Neuron (in vitro differentiated cells): ENCODE results near the gene UQCR11.

Experiments used
- H2AFZ ChIP-seq: one replicate; pipeline ENCODE4 v1.6.1; 2013; ENCODE audit warnings: low read depth, mild to moderate bottlenecking, inconsistent platforms, low read length, moderate library complexity
- H3K27me3 ChIP-seq: one replicate; pipeline ENCODE4 v1.6.1; 2013; ENCODE audit warnings: low read length; ENCODE audit not compliant: insufficient read depth
- H3K36me3 ChIP-seq: one replicate; pipeline ENCODE4 v1.6.1; 2013; ENCODE audit warnings: low read length; ENCODE audit not compliant: insufficient read depth
- H3K4me1 ChIP-seq: one replicate; pipeline ENCODE4 v1.6.1; 2013; ENCODE audit warnings: low read length; ENCODE audit not compliant: insufficient read depth
- H3K4me3 ChIP-seq: 2 replicates; pipeline ENCODE4 v1.5.1; 2013; ENCODE audit warnings: mild to moderate bottlenecking, low read length, moderate library complexity
- H3K9me3 ChIP-seq: one replicate; pipeline ENCODE4 v1.6.1; 2013; ENCODE audit warnings: low read length

UQCR11 gene

DNA sequence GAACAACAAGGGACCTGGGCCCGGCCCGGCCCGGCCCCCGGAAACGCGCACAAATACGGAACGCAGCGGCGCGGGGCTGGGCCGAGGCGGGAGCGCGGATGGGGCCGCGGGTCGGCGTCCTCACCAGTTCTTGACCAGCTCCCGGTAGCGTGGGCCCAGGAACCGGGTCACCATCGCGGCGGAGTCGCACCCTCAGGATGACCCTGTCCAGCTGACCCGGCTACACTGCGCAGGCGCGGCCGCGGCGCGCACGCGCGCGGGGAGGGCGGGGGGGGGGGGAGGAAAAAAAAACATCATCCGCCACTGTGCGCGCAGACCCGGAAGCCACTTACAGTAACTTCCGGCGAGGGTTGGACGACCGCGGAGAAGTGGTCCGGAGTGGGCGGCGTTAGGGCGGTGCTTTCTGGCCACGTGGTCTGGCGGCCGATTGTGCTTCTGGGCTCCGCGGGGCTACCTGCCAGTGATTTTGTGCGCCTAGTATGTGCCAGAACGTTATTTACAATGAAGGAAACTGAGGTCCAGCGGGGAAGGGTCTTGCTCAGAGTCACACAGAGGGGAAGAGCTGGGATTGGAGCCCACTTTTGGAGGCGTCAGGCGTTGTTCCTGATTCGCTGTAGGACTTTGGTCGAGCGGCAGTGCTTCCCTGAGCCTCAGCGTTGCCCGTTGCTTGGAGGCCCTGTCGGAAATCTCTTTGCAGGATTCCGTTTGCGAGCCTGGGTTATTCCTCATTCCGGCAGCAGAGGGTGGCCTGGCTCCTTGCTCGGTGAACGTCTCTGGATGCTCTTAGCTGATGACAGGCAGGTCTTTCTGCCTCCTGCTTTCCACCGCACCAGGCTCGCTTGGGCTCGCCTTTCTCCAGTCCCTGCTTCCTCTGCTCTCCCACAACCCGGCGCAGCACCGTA lies at the start of gene UQCR11:
TSS of gene UQCR11 (minus strand) at position 227 of the 902 bp plus-strand sequence. CDS start at position 174, 53 bp downstream.
- H3K9me3 ChIP-seq, result no peaks in the 10 kb centered on the region
- peaks cover 20% of the 10 kb centered on the region for H3K4me1 ChIP-seq
- peaks cover 16% of the 10 kb centered on the region for H3K36me3 ChIP-seq
- H2AFZ ChIP-seq, result peak within 1 kb of the TSS; percentile 50
- no peaks in the 10 kb centered on the region for H3K27me3 ChIP-seq
- H3K4me3 ChIP-seq, result peak within 1 kb of the TSS; percentile 95

DNA sequence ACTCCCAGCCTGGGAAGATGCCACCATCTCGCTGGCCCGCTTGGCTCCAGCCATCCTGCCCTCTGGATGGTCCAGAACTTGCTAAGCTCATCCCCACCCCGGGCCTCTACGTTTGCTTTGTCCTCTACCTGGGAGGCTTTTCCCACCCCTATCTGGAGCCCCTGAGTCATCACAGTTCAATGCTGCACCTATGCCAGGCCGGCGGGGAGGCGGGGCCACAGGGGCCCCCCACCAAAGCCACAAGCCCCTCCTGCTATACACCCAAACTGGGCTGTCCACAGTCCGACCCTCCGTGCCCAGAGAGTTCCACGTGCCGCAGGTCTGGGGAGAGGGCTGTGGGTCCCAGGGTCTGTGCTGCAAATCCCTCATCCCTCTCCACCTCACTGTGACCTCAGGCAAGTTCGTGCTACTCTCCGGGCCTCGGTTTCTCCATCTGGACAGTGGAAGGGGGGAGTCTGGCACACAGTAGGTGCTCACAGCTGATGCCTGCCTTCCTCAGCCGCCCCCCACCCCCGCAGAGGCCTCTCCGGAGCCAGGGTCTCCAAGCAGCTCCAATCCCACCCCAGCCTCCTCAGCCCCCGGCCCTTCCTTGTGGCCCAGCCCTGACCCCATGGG lies 49.0 kb upstream of the UQCR11 start:
- Histone ChIP-seq H2AFZ (no peak overlapping the region), H3K4me1 (peaks cover 12% of the 10 kb centered on the region), H3K27me3 (peaks cover 18% of the 10 kb centered on the region), H3K4me3 (no peak overlapping the region), H3K36me3 (peaks cover 10% of the 10 kb centered on the region), H3K9me3 (no peaks in the 10 kb centered on the region)

DNA sequence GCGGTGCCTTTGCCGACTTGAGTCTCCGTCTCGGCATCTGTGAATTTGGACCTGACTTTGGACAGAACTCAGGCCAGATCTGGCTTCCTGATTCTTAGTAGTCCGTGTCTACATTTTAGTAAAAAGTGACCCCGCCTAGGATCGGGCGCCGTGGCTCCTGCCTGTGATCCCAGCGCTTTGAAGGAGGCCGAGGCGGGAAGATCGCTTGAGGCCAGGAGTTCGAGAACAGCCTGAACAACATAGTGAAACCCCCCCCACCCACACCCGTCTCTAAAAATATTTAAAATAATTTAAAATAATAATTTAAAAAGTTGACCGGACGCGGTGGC lies 48.0 kb upstream of the UQCR11 start:
- H3K27me3 ChIP-seq, result peaks cover 16% of the 10 kb centered on the region

DNA sequence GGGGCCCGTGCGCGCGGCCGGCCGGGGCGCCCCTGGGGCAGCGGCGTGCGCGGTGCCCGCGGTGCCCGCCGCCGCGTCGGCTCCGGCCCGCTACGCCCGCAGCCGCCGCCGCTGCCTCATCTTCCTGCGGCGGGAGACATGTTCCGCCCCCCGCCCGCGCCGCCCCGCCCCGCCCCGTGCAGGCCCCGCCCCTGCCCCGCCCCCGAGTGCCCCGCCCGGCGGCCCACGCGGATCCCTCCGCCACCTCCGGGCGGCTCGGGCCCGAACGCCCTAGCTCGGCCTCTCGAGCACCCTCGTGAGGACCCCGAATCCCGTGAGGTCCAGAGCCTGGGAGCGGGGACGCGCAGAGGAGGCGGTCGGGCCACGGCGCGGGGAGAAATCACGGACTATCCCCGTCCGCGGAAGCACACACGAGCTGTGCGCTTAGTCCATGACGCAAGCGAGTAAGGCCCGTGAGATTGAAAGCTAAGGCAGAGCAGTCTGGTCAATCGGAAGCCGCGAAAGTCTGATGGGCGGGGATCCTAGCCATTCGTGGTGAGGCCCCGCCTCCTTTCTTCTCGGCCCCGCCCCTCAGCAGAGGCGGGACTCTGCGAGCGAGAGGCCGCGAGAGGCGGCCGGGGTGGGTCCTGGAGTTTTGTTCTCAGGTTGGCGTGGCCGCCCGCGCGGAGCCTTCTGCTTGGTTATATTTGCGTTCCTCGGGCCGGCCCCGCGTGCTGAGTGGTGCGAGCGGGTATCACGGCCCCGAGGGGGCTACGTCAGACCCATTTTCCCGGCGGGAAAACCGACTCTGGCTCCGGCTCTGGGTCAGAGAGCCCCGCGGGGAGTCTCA lies 47.4 kb upstream of the UQCR11 start, which contains the start of gene TCF3:
TSS of gene TCF3 (minus strand) at position 145 of the 829 bp plus-strand sequence. CDS start 2,367 bp downstream, outside the sequence.
- Histone ChIP-seq H3K36me3 (peaks cover 26% of the 10 kb centered on the region), H2AFZ (peak within 1 kb of the TSS; percentile 42), H3K27me3 (peaks cover 14% of the 10 kb centered on the region), H3K4me3 (peak within 1 kb of the TSS; percentile 97), H3K9me3 (peaks cover 2% of the 10 kb centered on the region), H3K4me1 (peaks cover 12% of the 10 kb centered on the region)

More for the DNA sequence above, 48.0 kb upstream of the UQCR11 start:
- Histone ChIP-seq H2AFZ (no peak overlapping the region), H3K9me3 (peaks cover 2% of the 10 kb centered on the region), H3K4me3 (peak overlapping the region; percentile 46), H3K4me1 (peaks cover 12% of the 10 kb centered on the region), H3K36me3 (peaks cover 21% of the 10 kb centered on the region)

DNA sequence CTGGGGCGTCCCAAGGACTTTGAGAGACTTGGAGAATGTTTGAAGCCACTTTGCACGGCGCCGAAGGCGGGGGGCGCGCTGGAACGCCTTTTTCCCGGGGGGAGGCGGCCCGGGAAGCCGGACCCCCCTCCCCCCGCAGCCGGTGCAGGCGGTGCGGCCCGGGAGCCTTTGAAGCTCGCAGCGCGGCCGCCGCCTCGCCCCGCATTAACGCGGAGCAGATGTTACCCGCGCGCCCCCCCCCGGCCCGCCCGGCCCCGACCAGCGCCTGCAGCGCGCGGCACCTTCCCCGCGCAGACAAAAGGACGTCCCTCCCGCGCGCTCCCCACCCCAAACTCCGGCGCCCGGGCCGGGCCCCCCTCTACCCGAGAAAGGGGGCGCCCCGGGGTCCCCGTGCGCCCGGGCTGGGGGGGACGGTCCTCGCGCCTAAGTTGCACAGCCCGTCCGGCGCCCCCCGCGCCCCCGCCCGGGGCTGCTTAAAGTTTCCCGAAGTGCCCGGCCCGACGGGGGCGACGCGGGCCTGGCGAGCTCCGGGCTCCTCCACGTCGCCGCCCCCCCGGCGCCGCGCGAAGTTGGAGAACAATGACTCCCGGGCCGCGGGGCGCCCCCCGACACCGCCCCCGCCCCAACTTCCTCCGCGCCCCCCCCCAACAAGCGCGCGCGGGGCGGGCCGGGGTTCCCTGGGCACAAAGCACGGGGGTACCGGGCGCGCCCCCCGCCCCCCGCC lies 46.5 kb upstream of the UQCR11 start:
- peak overlapping the region; percentile 97 for H3K4me3 ChIP-seq
- no peak overlapping the region for H2AFZ ChIP-seq
- H3K9me3 ChIP-seq, result peaks cover 2% of the 10 kb centered on the region
- H3K4me1 ChIP-seq, result peaks cover 12% of the 10 kb centered on the region
- H3K27me3 ChIP-seq, result peaks cover 5% of the 10 kb centered on the region
- H3K36me3 ChIP-seq, result peaks cover 35% of the 10 kb centered on the region

DNA sequence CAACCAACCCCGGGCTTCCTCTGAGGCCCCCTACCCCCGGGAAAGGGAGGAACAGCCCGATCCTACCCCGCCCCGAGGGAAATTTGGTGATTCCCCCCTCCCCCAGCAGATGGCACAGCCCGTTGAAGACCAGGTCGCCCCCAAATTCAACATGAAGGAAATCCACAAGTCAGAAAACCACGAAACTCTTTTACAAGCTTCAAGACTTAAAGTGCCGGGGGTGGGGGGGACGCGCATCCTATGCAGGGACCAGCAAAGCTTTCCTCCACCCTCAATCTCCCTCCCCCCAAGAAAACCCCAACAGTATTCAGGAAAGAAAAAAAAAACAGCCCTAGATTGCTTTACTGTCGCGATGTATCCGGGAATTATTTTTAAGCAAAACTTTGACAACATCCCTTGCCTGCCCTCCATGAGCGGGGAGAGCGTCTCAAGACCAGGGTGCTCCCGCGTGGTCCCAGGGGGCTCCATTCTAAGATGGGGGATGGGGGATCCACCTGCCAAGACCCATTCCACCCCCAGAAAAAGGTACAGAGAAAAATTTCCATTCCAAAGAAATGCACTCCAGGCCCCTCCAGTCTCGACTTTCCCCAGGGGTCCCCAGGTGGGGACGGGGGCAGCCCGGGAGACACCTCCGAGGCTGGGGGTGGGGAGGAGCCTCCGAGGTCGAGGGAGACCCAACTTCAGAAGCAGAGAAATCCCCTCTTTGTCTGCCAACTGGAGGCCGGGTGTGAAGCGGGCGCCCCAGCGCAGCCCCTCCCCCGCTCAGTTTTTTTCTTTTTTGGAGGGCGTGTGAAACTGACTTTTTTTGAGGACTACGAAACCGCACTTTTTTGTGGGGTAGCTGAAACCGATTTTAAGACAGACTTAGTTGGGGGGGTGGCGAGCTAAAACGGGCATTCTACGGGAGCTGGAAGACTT lies 45.6 kb upstream of the UQCR11 start:
- Histone ChIP-seq H3K36me3 (peaks cover 44% of the 10 kb centered on the region), H3K4me1 (peaks cover 12% of the 10 kb centered on the region), H3K27me3 (peaks cover 2% of the 10 kb centered on the region), H3K4me3 (peak overlapping the region; percentile 97), H3K9me3 (peaks cover 2% of the 10 kb centered on the region), H2AFZ (no peak overlapping the region)

DNA sequence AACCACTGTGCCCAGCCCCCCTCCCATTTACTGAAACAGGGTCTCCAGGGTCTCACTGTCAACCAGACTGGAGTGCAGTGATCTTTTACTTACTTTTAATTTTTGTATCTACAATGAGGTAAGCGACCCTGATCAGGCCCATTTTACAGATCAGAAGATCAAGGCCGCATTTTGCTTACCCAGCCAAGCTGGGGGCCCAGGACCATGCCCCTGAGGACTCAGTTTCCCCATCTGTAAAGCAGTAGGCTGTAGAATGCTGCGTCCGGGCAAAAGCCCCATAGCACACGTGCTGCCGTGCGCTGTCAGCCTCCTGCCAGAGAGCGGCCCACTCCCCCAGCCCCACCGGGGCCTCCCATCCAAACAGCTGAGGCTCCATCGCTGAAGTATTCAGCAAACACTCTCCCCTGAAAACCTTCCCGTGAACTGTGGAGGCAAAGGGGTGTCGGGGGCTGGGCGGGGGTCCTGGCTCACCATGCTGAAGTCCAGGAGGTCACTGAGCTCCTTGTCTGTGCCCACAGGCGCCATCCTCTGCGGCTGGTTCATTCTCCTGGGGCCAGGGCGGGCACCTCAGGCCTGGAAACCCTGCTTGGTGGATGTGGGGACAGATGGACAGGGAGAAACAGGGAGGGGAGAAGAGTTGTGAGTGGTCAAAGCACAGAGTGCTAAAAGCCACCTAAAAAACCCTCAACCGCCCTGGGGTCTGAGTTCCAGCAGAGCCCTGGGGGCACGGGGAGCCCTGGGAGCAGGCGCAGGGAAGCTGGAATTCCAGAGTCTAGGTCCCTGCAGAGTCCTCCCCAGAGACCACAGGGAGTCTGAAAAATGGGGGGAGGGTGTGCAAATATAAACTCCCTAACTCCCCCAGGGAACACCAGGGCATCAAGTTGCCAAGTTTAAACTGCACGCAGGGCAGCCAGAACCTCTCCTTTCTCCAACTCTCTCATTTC lies 44.7 kb upstream of the UQCR11 start:
- no peak overlapping the region for H2AFZ ChIP-seq
- peaks cover 12% of the 10 kb centered on the region for H3K4me1 ChIP-seq
- H3K27me3 ChIP-seq, result no peaks in the 10 kb centered on the region
- H3K9me3 ChIP-seq, result peaks cover 2% of the 10 kb centered on the region
- peak overlapping the region; percentile 97 for H3K4me3 ChIP-seq
- H3K36me3 ChIP-seq, result peaks cover 53% of the 10 kb centered on the region

DNA sequence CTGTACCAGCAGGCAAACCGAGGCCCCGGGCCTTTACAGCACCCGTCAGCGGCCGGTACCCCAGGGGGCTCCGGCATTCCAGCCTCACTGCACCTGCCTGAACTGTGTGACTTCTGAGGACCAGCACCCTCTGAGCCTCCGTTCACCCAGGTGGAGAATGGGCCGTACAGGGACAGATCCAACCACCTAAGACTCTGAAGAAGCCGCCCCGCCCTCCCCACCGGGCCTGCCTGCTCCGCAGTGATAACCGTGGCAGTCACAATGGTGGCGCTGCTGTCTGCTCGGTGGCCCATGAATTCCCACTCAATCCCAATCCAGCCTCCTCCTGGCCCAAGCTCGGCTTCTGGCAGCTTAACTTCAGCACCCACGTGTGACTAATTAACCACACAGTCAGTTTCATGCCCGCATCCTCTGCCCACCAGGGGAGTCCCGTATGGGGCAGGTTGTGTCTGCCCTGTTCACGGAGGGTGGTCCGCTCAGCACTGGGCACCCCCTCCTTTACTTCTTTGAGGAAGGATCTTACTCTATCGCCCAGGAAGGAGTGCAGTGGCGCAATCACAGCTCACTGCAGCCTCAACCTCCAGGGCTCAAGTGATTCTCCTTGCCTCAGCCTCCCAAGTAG lies 43.8 kb upstream of the UQCR11 start:
- H3K36me3 ChIP-seq, result peaks cover 62% of the 10 kb centered on the region
- no peak overlapping the region for H3K4me3 ChIP-seq

DNA sequence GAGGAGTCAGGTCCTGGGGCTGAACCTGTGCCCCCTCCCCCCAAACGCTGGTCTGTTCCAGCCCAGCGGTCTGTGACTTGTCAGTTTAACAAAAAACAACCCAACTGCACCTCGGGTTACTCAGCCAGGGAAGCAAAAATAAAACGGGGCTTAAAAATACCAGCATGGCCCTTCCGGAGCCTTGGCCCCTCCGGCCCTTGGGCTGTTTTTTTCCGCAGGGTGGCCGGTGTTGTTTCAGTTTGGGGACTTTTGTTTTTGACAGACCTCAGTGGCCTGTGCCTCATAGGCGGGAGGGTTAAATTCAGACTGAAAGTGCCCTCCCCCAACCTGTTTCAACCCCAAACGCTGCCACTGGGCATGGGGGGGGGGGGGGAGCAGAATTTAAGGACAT lies 43.2 kb upstream of the UQCR11 start:
- Histone ChIP-seq H2AFZ (no peak overlapping the region), H3K27me3 (no peaks in the 10 kb centered on the region), H3K4me3 (no peak overlapping the region), H3K9me3 (peaks cover 2% of the 10 kb centered on the region), H3K36me3 (peaks cover 67% of the 10 kb centered on the region), H3K4me1 (peaks cover 12% of the 10 kb centered on the region)

More for the DNA sequence above, 43.8 kb upstream of the UQCR11 start:
- Histone ChIP-seq H3K9me3 (peaks cover 2% of the 10 kb centered on the region), H3K4me1 (peaks cover 12% of the 10 kb centered on the region), H3K27me3 (no peaks in the 10 kb centered on the region), H2AFZ (no peak overlapping the region)

DNA sequence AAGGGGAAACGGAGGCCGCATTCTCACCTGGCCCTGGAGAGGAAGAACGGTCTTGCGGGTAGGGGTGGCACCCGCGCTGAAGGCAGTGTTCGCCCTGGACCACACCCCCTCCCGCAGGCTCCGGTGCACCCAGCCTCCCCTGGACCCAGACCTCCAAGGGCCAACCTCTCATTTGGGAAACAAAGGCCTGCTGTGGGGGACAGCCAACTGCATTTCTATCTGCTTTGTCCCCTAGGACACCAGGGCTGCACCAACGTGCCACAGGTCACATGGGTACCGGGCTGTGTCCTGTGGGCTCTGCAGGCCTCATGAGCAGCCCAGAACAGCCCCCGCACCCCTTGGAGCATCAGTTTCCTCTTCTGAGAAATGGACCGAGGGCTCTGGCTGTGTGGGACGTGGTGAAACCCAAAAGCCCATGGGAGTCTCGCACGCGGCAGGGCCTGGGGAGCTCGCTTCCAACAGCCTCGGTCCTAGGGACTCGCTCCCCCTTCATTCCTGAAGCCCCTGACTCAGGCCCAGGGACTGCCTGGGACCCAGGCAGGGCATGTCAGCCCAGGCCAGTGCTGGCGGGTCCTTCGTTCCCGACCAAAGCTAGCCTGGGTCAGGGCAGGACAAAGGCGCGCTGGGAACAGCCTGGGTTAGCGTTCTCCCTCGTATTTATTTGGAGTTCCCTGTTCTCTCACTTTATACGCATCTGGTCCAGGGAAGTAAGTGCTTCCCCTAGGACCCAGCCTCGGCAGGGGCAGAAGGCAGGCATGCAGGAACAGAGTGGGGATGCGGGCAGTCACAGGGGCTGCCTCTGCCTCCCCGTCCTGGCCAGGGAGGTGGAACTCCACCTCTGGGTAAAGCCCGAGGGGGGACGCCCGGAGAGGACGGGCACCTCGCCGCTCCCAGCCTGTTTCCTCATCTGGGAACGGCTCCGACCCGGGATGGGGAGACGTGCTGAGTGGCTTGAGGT lies 42.5 kb upstream of the UQCR11 start:
- H2AFZ ChIP-seq, result no peak overlapping the region
- no peak overlapping the region for H3K4me3 ChIP-seq
- H3K9me3 ChIP-seq, result peaks cover 2% of the 10 kb centered on the region
- peaks cover 12% of the 10 kb centered on the region for H3K4me1 ChIP-seq
- H3K27me3 ChIP-seq, result no peaks in the 10 kb centered on the region
- H3K36me3 ChIP-seq, result peaks cover 74% of the 10 kb centered on the region
